Endothelial cell of umbilical vein (primary cell): ENCODE results near the gene NME7. TPM values are rescaled to one million over a fixed set of nuclear protein-coding genes. Genes with fewer than 3 reads are reported as not detected.

Source experiments
- BruUV-seq: library from RNA; stranded (reverse); fragments of 400-500 nt; replicated peaks from 2 replicates; lab custom pipeline; 2021; lab: Mats Ljungman, UMichigan
- CTCF ChIA-PET: fragments of 300-600, 350-600 bp; sonication (Branson Sonifier 250); formaldehyde crosslinking; loops from one replicate; lab custom pipeline; 2021; ENCODE audit warnings: antibody characterized with exemption, inconsistent platforms; lab: Charles Lee
- POLR2A ChIA-PET: fragments of 300-600, 350-600 bp; sonication (Branson Sonifier 250); formaldehyde crosslinking; loops from one replicate; lab custom pipeline; 2021; ENCODE audit warnings: antibody characterized with exemption, inconsistent platforms; lab: Charles Lee
- DNase-seq: peaks from one replicate; pipeline ENCODE4 v3.0.0-alpha.2; 2011; ENCODE audit warnings: low read depth, low spot score
- FAIRE-seq: peaks from 2 replicates; lab custom pipeline; 2011; peaks lifted over from hg19 to GRCh38; lab: Jason Lieb, UNC
- H2AFZ ChIP-seq: 2 replicates; pipeline ENCODE4 v1.6.0; 2012; ENCODE audit warnings: low read depth, low read length, control low read depth, inconsistent platforms
- H3K27ac ChIP-seq: 2 replicates; pipeline ENCODE4 v1.5.1; 2011; ENCODE audit warnings: low read depth, mild to moderate bottlenecking, control low read depth, low read length, moderate library complexity; ENCODE audit not compliant: insufficient read depth
- H3K27me3 ChIP-seq, 2 experiments: 2 replicates each; pipeline versions ENCODE4 v1.6.0 to v1.6.1; 2011; ENCODE audit warnings: low read length in 2 of 2, mixed read lengths in 1 of 2; ENCODE audit not compliant: control insufficient read depth in 2 of 2, insufficient read depth in 2 of 2
- H3K36me3 ChIP-seq, 2 experiments: 2 replicates in 1 of 2; 3 replicates in 1 of 2; pipeline ENCODE4 v1.5.1; 2011; ENCODE audit warnings: low read length in 2 of 2, mild to moderate bottlenecking in 1 of 2, moderate library complexity in 1 of 2; ENCODE audit not compliant: control insufficient read depth in 2 of 2, insufficient read depth in 2 of 2; ENCODE audit errors: extremely low read depth in 1 of 2
- H3K4me1 ChIP-seq: 3 replicates; pipeline ENCODE4 v1.5.1; 2011; ENCODE audit warnings: mild to moderate bottlenecking, low read length; ENCODE audit not compliant: control insufficient read depth, insufficient read depth; ENCODE audit errors: extremely low read depth
- H3K4me2 ChIP-seq: 2 replicates; pipeline ENCODE4 v1.6.1; 2011; ENCODE audit warnings: low read length, control low read depth, mixed read lengths; ENCODE audit not compliant: insufficient read depth
- H3K4me3 ChIP-seq, 3 experiments: fragments of 200-600 bp in 1 of 3; sonication (generic), shearing (Covaris generic) in 1 of 3; replicated peaks in 1 of 3; 2 replicates each; pipeline ENCODE4 v1.5.1; 2011 to 2016; ENCODE audit warnings: control low read depth in 3 of 3, low read length in 3 of 3, mild to moderate bottlenecking in 2 of 3, inconsistent platforms in 1 of 3, low read depth in 1 of 3, moderate library complexity in 1 of 3; ENCODE audit not compliant: insufficient read depth in 1 of 3
- H3K79me2 ChIP-seq: 2 replicates; pipeline ENCODE4 v1.6.0; 2012; ENCODE audit warnings: low read length, inconsistent platforms; ENCODE audit not compliant: control insufficient read depth, insufficient read depth
- H3K9ac ChIP-seq: replicated peaks from 2 replicates; pipeline ENCODE3; 2011; ENCODE audit warnings: low read length, control low read depth; ENCODE audit not compliant: insufficient read depth; ENCODE audit errors: extremely low read depth
- H3K9me1 ChIP-seq: replicated peaks from 3 replicates; pipeline ENCODE4 v1.6.0; 2011; ENCODE audit warnings: mild to moderate bottlenecking, low read length; ENCODE audit not compliant: control insufficient read depth, insufficient read depth; ENCODE audit errors: extremely low read depth
- H3K9me3 ChIP-seq: replicated peaks from 2 replicates; pipeline ENCODE4 v1.5.1; 2012; ENCODE audit warnings: low read length, inconsistent platforms; ENCODE audit not compliant: control insufficient read depth, insufficient read depth
- H4K20me1 ChIP-seq: replicated peaks from 2 replicates; pipeline ENCODE3; 2011; ENCODE audit warnings: mild to moderate bottlenecking, low read length; ENCODE audit not compliant: control insufficient read depth, insufficient read depth; ENCODE audit errors: extremely low read depth
- EZH2 ChIP-seq: IDR thresholded peaks from 2 replicates; pipeline ENCODE4 v1.6.1; 2012; ENCODE audit warnings: borderline replicate concordance, low read depth, mild to moderate bottlenecking, moderate library complexity, low read length, inconsistent platforms; ENCODE audit not compliant: severe bottlenecking
- FOS ChIP-seq: IDR thresholded peaks from 2 replicates; pipeline ENCODE4 v1.6.1; 2011; ENCODE audit warnings: mild to moderate bottlenecking, low read length, moderate library complexity, borderline replicate concordance; ENCODE audit not compliant: insufficient read depth
- GATA2 ChIP-seq: IDR thresholded peaks from 2 replicates; pipeline ENCODE4 v1.7.0; 2011; ENCODE audit warnings: low read depth, mild to moderate bottlenecking, moderate library complexity, mixed read lengths, low read length; ENCODE audit not compliant: insufficient read length, insufficient read depth
- JUN ChIP-seq: IDR thresholded peaks from 2 replicates; pipeline ENCODE4 v1.6.1; 2011; ENCODE audit warnings: borderline replicate concordance, low read depth; ENCODE audit not compliant: insufficient read length, insufficient read depth
- MYC ChIP-seq: IDR thresholded peaks from one replicate; pipeline ENCODE4 v1.6.1; 2011; ENCODE audit warnings: mild to moderate bottlenecking, low read depth, low read length
- POLR2A ChIP-seq: IDR thresholded peaks from 2 replicates; pipeline ENCODE4 v1.6.1; 2012; ENCODE audit warnings: low read depth, mild to moderate bottlenecking, control low read depth, low read length
- POLR2AphosphoS5 ChIP-seq: IDR thresholded peaks from 2 replicates; pipeline ENCODE4 v1.6.1; 2012; ENCODE audit warnings: low read depth, mild to moderate bottlenecking, control low read depth, low read length, moderate library complexity; ENCODE audit not compliant: insufficient read depth
- dilution Hi-C: fragments of 300-500 bp; cut with MboI; formaldehyde crosslinking; loops from one replicate; pipeline ENCODE4 v1.15.0; 2019; ENCODE audit warnings: low sequenced_read_pairs; ENCODE audit not compliant: extremely low pct_ligation_motif_present
- intact Hi-C: fragments of 100-400 bp; cut with micrococcal nuclease; formaldehyde crosslinking; loops from one replicate; pipeline ENCODE4 v1.10.0; 2022
- polyA plus RNA-seq, 4 experiments: library from polyadenylated mRNA; depleted of rRNA in 3 of 4; stranded (reverse) in 3 of 4; unstranded in 1 of 4; fragments of >200 nt; gene quantifications; 2 replicates each; pipeline versions ENCODE4 v1.2.1 to v1.2.3, GENCODE V29; 2011 to 2012; ENCODE audit warnings: missing spikeins in 1 of 4
- total RNA-seq: library from RNA; stranded (reverse); gene quantifications from 2 replicates; pipeline ENCODE4 v1.2.3, GENCODE V29; 2021
- TF ChIP-seq, protein P1 (sequence below): IDR thresholded peaks from 2 replicates; pipeline ENCODE4 v1.6.1; 2011; ENCODE audit not compliant: insufficient read depth, insufficient read length
- TF ChIP-seq, protein P2 (sequence below), 2 donors: IDR thresholded peaks; 1 replicate in 1 of 2; 2 replicates in 1 of 2; pipeline ENCODE4 v1.5.1; 2011; ENCODE audit warnings: low read length in 2 of 2, mild to moderate bottlenecking in 2 of 2, moderate library complexity in 2 of 2, control low read depth in 1 of 2, inconsistent platforms in 1 of 2, low read depth in 1 of 2; ENCODE audit not compliant: insufficient read depth in 1 of 2; ENCODE audit errors: extremely low read depth in 1 of 2

NME7 gene
- total and polyA plus RNA-seq, 2 donors (not counting 3 experiments of a cell fraction or from before 2014, with no cell fraction given), result 16.5 to 25.3 TPM

DNA sequence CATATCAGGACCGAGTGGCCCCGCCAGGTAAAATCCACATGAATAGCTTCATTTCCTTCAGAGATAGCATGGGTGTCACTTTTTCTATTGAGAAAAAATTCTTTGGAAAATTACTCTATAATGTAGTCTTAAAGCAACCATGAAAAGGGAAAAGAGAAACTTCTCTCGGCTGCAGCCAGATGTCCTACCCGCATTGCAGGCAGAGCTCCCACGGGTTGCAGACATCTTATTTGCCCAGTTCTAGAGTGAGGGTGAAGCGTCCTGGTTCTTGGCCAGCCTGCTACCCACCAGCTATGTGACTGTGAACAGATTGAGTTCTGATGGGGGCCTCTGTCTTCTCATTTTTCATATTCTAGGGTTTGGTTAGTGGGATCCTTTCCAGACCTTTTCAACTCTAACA lies 256.1 kb downstream of the NME7 start:
- Histone ChIP-seq H3K27ac (peak overlapping the region; percentile 89), H4K20me1 (no peaks in the 10 kb centered on the region), H3K9me1 (no peaks in the 10 kb centered on the region), H3K9ac (peak overlapping the region; percentile 0), H3K4me3 (no peak overlapping the region), H3K4me2 (peak overlapping the region; percentile 96), H3K36me3 (no peaks in the 10 kb centered on the region), H3K4me1 (peaks cover 68% of the 10 kb centered on the region), H3K79me2 (peaks cover 68% of the 10 kb centered on the region), H3K27me3 (no peaks in the 10 kb centered on the region), H3K9me3 (no peaks in the 10 kb centered on the region), H2AFZ (no peak overlapping the region)
- intact Hi-C loops, result loop anchor here (10.0 kb wide), 2 partner anchors 683 to 887 kb away; partner anchors contain the start of genes METTL18 and SFT2D2
- TF ChIP-seq POLR2AphosphoS5, result no peak
- no peak for TF ChIP-seq FOS
- TF ChIP-seq, protein P1, sequence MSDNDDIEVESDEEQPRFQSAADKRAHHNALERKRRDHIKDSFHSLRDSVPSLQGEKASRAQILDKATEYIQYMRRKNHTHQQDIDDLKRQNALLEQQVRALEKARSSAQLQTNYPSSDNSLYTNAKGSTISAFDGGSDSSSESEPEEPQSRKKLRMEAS, result no peak
- no peak for TF ChIP-seq MYC
- TF ChIP-seq EZH2, result no peak
- no peak for TF ChIP-seq JUN
- TF ChIP-seq POLR2A, result no peak
- TF ChIP-seq, protein P2, sequence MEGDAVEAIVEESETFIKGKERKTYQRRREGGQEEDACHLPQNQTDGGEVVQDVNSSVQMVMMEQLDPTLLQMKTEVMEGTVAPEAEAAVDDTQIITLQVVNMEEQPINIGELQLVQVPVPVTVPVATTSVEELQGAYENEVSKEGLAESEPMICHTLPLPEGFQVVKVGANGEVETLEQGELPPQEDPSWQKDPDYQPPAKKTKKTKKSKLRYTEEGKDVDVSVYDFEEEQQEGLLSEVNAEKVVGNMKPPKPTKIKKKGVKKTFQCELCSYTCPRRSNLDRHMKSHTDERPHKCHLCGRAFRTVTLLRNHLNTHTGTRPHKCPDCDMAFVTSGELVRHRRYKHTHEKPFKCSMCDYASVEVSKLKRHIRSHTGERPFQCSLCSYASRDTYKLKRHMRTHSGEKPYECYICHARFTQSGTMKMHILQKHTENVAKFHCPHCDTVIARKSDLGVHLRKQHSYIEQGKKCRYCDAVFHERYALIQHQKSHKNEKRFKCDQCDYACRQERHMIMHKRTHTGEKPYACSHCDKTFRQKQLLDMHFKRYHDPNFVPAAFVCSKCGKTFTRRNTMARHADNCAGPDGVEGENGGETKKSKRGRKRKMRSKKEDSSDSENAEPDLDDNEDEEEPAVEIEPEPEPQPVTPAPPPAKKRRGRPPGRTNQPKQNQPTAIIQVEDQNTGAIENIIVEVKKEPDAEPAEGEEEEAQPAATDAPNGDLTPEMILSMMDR (IDR thresholded peaks at IDR 0.05; ENCODE audit: extremely low read depth in 1 of 2, insufficient read depth in 1 of 2, low read depth in 1 of 2, low read length in 2 of 2), result no peak
- TF ChIP-seq GATA2, result no peak
- FAIRE-seq (no peak), DNase-seq (no peak)
- no TSS peak for BruUV-seq
- POLR2A ChIA-PET, result no interaction called here
- CTCF ChIA-PET, result interaction anchor here (0.9 to 5.6 kb wide), 7 partner anchors 9 to 508 kb away, joined by 3 to 41 read pairs (median 6); no protein-coding TSS in a partner anchor
- dilution Hi-C loops, result no loop called here
